Esophagus squamous epithelium (tissue), 5 donors: ENCODE measurements around the gene CRYAA. TPM values are rescaled to one million over a fixed set of nuclear protein-coding genes. Genes with fewer than 3 reads are reported as not detected.

Experiments
- DNase-seq: peaks from one replicate; lab custom pipeline; 2025; lab: John Stamatoyannopoulos, UW
- H3K27ac ChIP-seq, 4 donors: fragments of 200-600 bp; sonication (generic); one replicate each; pipeline ENCODE4 v1.5.1; 2016 to 2019; ENCODE audit warnings: mild to moderate bottlenecking in 1 of 4
- H3K27me3 ChIP-seq, 4 donors: fragments of 200-600 bp; sonication (generic); 1 replicate in 3 of 4; 2 replicates in 1 of 4; pipeline versions ENCODE4 v1.5.1 to v1.6.0; 2017 to 2021; ENCODE audit warnings: antibody characterized with exemption in 1 of 4
- H3K36me3 ChIP-seq, 3 donors: fragments of 200-600 bp; sonication (generic); one replicate each; pipeline ENCODE4 v1.5.1; 2016 to 2019
- H3K4me1 ChIP-seq, 3 donors: fragments of 200-600 bp; sonication (generic); one replicate each; pipeline ENCODE4 v1.5.1; 2017 to 2019
- H3K4me3 ChIP-seq, 4 donors: fragments of 200-600 bp; sonication (generic); 1 replicate in 3 of 4; 2 replicates in 1 of 4; pipeline ENCODE4 v1.5.1; 2016 to 2019; ENCODE audit warnings: mild to moderate bottlenecking in 2 of 4, moderate library complexity in 1 of 4
- H3K9me3 ChIP-seq, 3 donors: fragments of 200-600 bp; sonication (generic); one replicate each; pipeline ENCODE4 v1.5.1; 2016 to 2019
- CTCF ChIP-seq, 6 experiments: fragments of 450-650 bp in 4 of 6; fragments of 200-600 bp in 2 of 6; sonication (generic) in 2 of 6; IDR thresholded peaks; one replicate each; pipeline ENCODE4 v1.5.1; 2016 to 2019; ENCODE audit warnings: antibody characterized with exemption in 6 of 6, mild to moderate bottlenecking in 4 of 6, moderate library complexity in 4 of 6
- POLR2A ChIP-seq, 4 donors: fragments of 450-650 bp; IDR thresholded peaks; one replicate each; pipeline ENCODE4 v1.6.1; 2017; ENCODE audit warnings: antibody characterized with exemption in 4 of 4, mild to moderate bottlenecking in 4 of 4, moderate library complexity in 3 of 4
- WGBS, 2 donors: methylation state at CpG; one replicate each; pipeline ENCODE4 v1.1.5; 2018; 5-methylcytosine and 5-hydroxymethylcytosine counted together
- intact Hi-C: fragments of 100-400 bp; cut with DNase I; formaldehyde crosslinking; loops from one replicate; pipeline ENCODE4 v1.15.0; 2022
- total RNA-seq, 4 donors: library from RNA; depleted of rRNA; stranded (reverse); fragments of >200 nt; gene quantifications; one replicate each; pipeline ENCODE4 v1.1.0, GENCODE V29; 2016
- donor health status: DM: yes; HTN: yes; CAD: no.

The CRYAA gene
- total RNA-seq, 4 donors from 2014 or later = not detected

- H3K4me1 ChIP-seq = peaks cover 4 to 52% (median 11%) of the 10 kb centered on the region in 3 donors
- H3K27ac ChIP-seq = no peak overlapping the region
- TF ChIP-seq CTCF (IDR thresholded peaks at IDR 0.05) (no peak), POLR2A (IDR thresholded peaks at IDR 0.05) (no peak)
- WGBS, 2 donors = 100% methylated on average over 1 to 2 of the region's 7 CpGs
- no peak overlapping the region for H3K4me3 ChIP-seq
- peaks cover 0 to 44% (median 0%) of the 10 kb centered on the region in 4 donors for H3K27me3 ChIP-seq
- intact Hi-C loops = no loop called here
- no peak for DNase-seq
- no peaks in the 10 kb centered on the region for H3K9me3 ChIP-seq
- no peaks in the 10 kb centered on the region for H3K36me3 ChIP-seq
Observed at GRCh38 chr21:43190951-43191350, 22.1 kb downstream of the CRYAA start.

DNA sequence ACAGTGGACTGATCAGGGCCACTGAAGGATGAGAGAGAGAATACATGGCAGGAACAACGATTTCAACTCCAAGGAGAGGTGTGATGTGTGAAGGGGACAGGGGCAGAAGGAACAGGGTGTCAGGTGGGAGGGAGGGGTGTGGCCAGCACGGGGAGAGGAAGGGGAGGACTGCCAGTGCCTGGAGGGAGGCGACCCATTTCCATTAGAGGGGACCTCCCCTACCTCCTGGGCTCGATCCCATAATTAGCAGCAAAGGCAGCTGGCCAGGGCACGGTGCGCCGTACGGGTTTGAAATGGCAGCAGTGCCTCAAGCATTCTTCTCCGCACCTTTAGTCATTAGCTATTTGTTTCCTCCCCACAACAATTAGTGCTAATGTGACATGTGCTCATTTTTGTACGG lies 22.7 kb downstream of the CRYAA start:
- no peaks in the 10 kb centered on the region for H3K36me3 ChIP-seq
- H3K27me3 ChIP-seq = peaks cover 0 to 44% (median 0%) of the 10 kb centered on the region in 4 donors
- intact Hi-C loops = no loop called here
- WGBS, 2 donors = 47 to 56% methylated on average over 9 to 10 of the region's 10 CpGs
- no peak for TF ChIP-seq POLR2A (IDR thresholded peaks at IDR 0.05)
- no peak for TF ChIP-seq CTCF (IDR thresholded peaks at IDR 0.05)
- H3K27ac ChIP-seq = no peak overlapping the region
- H3K9me3 ChIP-seq = no peaks in the 10 kb centered on the region
- no peak overlapping the region for H3K4me3 ChIP-seq
- H3K4me1 ChIP-seq = peaks cover 4 to 58% (median 15%) of the 10 kb centered on the region in 3 donors
- no peak for DNase-seq

- no peak for DNase-seq
- H3K27ac ChIP-seq = no peak overlapping the region
- intact Hi-C loops = no loop called here
- no peak overlapping the region for H3K4me3 ChIP-seq
- no peak for TF ChIP-seq POLR2A (IDR thresholded peaks at IDR 0.05)
- no peak for TF ChIP-seq CTCF (IDR thresholded peaks at IDR 0.05)
- no peaks in the 10 kb centered on the region for H3K36me3 ChIP-seq
- peaks cover 0 to 44% (median 0%) of the 10 kb centered on the region in 4 donors for H3K27me3 ChIP-seq
- peaks cover 6 to 62% (median 15%) of the 10 kb centered on the region in 3 donors for H3K4me1 ChIP-seq
- WGBS, 2 donors = 92 to 97% methylated on average over 4 to 5 of the region's 7 CpGs
- no peaks in the 10 kb centered on the region for H3K9me3 ChIP-seq
Observed at GRCh38 chr21:43191971-43192370, 23.2 kb downstream of the CRYAA start.

GRCh38 chr21:43192501-43193081 lies 23.8 kb downstream of the CRYAA start:
- Histone ChIP-seq H3K9me3 (no peaks in the 10 kb centered on the region), H3K27ac (no peak overlapping the region), H3K36me3 (no peaks in the 10 kb centered on the region), H3K4me1 (peaks cover 10 to 69% (median 15%) of the 10 kb centered on the region in 3 donors), H3K27me3 (peaks cover 0 to 44% (median 0%) of the 10 kb centered on the region in 4 donors), H3K4me3 (no peak overlapping the region)
- TF ChIP-seq POLR2A (IDR thresholded peaks at IDR 0.05) (no peak), CTCF (IDR thresholded peaks at IDR 0.05) (no peak)
- WGBS, 2 donors = 48 to 60% methylated on average over 2 to 4 of the region's 8 CpGs
- no peak for DNase-seq
- intact Hi-C loops = no loop called here

- Histone ChIP-seq H3K27ac (no peak overlapping the region), H3K4me1 (peaks cover 10 to 72% (median 15%) of the 10 kb centered on the region in 3 donors), H3K4me3 (no peak overlapping the region), H3K27me3 (peaks cover 0 to 44% (median 0%) of the 10 kb centered on the region in 4 donors), H3K36me3 (no peaks in the 10 kb centered on the region), H3K9me3 (no peaks in the 10 kb centered on the region)
- WGBS, 2 donors = 87 to 98% methylated on average over 5 to 6 of the region's 11 CpGs
- no peak for TF ChIP-seq CTCF (IDR thresholded peaks at IDR 0.05)
- TF ChIP-seq POLR2A (IDR thresholded peaks at IDR 0.05) = no peak
- intact Hi-C loops = no loop called here
- DNase-seq = no peak
Observed at GRCh38 chr21:43193088-43193650, 24.4 kb downstream of the CRYAA start.
